Breast epithelium (tissue), 3 donors: ENCODE measurements around the gene UTS2R.

Source experiments
- POLR2AphosphoS5 ChIP-seq, 3 donors: sonication (generic); formaldehyde crosslinking; IDR thresholded peaks; one replicate each; pipeline ENCODE4 v1.6.1; 2017; ENCODE audit warnings: antibody characterized with exemption in 3 of 3
- TF ChIP-seq, protein P1 (sequence below), 3 donors: fragments of 450-650 bp; IDR thresholded peaks; one replicate each; pipeline ENCODE4 v1.5.1; 2016 to 2017; ENCODE audit warnings: antibody characterized with exemption in 3 of 3, mild to moderate bottlenecking in 3 of 3, moderate library complexity in 3 of 3

DNA sequence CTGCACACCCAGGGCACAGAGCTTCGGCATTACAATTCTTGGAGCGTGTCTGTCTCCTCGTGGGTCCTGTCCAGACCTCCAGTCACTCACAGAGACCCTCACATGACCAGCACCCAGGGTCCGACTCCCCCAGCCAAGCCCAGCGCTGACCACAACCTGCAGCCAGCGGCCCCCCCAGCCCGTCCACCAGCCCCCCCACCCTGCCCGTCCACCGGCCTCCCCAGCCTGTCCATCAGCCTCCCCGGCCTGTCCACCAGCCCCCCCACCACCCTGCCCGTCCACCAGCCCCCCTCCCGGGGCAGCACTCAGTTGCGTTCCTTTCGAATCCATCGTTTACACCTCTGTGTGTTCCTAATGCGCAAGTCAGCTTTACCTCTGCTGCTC is 43.8 kb upstream of the UTS2R start:
- no peak for TF ChIP-seq POLR2AphosphoS5 (IDR thresholded peaks at IDR 0.05)
- TF ChIP-seq, protein P1, sequence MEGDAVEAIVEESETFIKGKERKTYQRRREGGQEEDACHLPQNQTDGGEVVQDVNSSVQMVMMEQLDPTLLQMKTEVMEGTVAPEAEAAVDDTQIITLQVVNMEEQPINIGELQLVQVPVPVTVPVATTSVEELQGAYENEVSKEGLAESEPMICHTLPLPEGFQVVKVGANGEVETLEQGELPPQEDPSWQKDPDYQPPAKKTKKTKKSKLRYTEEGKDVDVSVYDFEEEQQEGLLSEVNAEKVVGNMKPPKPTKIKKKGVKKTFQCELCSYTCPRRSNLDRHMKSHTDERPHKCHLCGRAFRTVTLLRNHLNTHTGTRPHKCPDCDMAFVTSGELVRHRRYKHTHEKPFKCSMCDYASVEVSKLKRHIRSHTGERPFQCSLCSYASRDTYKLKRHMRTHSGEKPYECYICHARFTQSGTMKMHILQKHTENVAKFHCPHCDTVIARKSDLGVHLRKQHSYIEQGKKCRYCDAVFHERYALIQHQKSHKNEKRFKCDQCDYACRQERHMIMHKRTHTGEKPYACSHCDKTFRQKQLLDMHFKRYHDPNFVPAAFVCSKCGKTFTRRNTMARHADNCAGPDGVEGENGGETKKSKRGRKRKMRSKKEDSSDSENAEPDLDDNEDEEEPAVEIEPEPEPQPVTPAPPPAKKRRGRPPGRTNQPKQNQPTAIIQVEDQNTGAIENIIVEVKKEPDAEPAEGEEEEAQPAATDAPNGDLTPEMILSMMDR (IDR thresholded peaks at IDR 0.05) = no peak
